GM23338 (cell line): ENCODE results near the gene FAAH. TPM values are rescaled to one million over a fixed set of nuclear protein-coding genes. Genes with fewer than 3 reads are reported as not detected.

Source experiments
- ATAC-seq: fragments of 200-7000 bp; cut with Tn5 transposase; 3 replicates; pipeline ENCODE4 v1.9.1; 2020
- DNase-seq: peaks from one replicate; pipeline ENCODE4 v3.0.0-alpha.2; 2015; ENCODE audit warnings: low spot score
- H2AFZ ChIP-seq: fragments of 200-600 bp; sonication (generic); 2 replicates; pipeline ENCODE4 v1.8.0; 2016; ENCODE audit warnings: antibody characterized with exemption, mild to moderate bottlenecking, moderate library complexity
- H3F3A ChIP-seq: fragments of 200-600 bp; sonication (generic); replicated peaks from 2 replicates; pipeline ENCODE4 v1.8.0; 2017; ENCODE audit warnings: antibody characterized with exemption, mixed run types, low read depth
- H3K27ac ChIP-seq: fragments of 200-600 bp; sonication (generic); 2 replicates; pipeline ENCODE4 v1.6.1; 2016; ENCODE audit warnings: low read depth
- H3K27me3 ChIP-seq: fragments of 200-600 bp; sonication (generic); 2 replicates; pipeline ENCODE4 v1.8.0; 2016; ENCODE audit warnings: mild to moderate bottlenecking, mixed run types, moderate library complexity; ENCODE audit not compliant: insufficient read depth
- H3K36me3 ChIP-seq: fragments of 200-600 bp; sonication (generic); 2 replicates; pipeline ENCODE4 v1.8.0; 2016; ENCODE audit warnings: mild to moderate bottlenecking; ENCODE audit not compliant: insufficient read depth
- H3K4me1 ChIP-seq: fragments of 200-600 bp; sonication (generic); 2 replicates; pipeline ENCODE4 v1.8.0; 2016; ENCODE audit warnings: mild to moderate bottlenecking, moderate library complexity; ENCODE audit not compliant: insufficient read depth
- H3K4me2 ChIP-seq: fragments of 200-600 bp; sonication (generic); 2 replicates; pipeline ENCODE4 v1.7.1; 2017; ENCODE audit warnings: mixed run types
- H3K4me3 ChIP-seq: fragments of 200-600 bp; sonication (generic); 2 replicates; pipeline ENCODE4 v1.6.1; 2016; ENCODE audit warnings: mixed run types
- H3K79me2 ChIP-seq: fragments of 200-600 bp; sonication (generic); replicated peaks from 2 replicates; pipeline ENCODE4 v1.8.0; 2017; ENCODE audit warnings: mild to moderate bottlenecking; ENCODE audit not compliant: insufficient read depth
- H3K9me2 ChIP-seq: fragments of 200-600 bp; sonication (generic); 2 replicates; pipeline ENCODE4 v1.8.0; 2017; ENCODE audit not compliant: insufficient read depth
- H4K20me1 ChIP-seq: fragments of 200-600 bp; sonication (generic); replicated peaks from 2 replicates; pipeline ENCODE4 v1.8.0; 2017; ENCODE audit warnings: mild to moderate bottlenecking; ENCODE audit not compliant: insufficient read depth
- H3K27ac Mint-ChIP-seq: 2 replicates; pipeline ENCODE4 v1.8.0; 2020; ENCODE audit warnings: inconsistent platforms, mild to moderate bottlenecking, moderate library complexity, mixed read lengths
- H3K27me3 Mint-ChIP-seq: 3 replicates; pipeline ENCODE4 v1.8.0; 2022; ENCODE audit warnings: low read depth, mild to moderate bottlenecking, moderate library complexity, mixed read lengths, inconsistent platforms; ENCODE audit not compliant: insufficient read depth, poor library complexity
- H3K36me3 Mint-ChIP-seq: 3 replicates; pipeline ENCODE4 v1.8.0; 2021; ENCODE audit warnings: low read depth, mild to moderate bottlenecking, inconsistent platforms, moderate library complexity, mixed read lengths
- H3K4me1 Mint-ChIP-seq: 3 replicates; pipeline ENCODE4 v1.8.0; 2020; ENCODE audit warnings: mild to moderate bottlenecking, inconsistent platforms, mixed read lengths
- H3K4me3 Mint-ChIP-seq: 3 replicates; pipeline ENCODE4 v1.8.0; 2021; ENCODE audit warnings: moderate library complexity, mild to moderate bottlenecking, inconsistent platforms, mixed read lengths
- H3K9me3 Mint-ChIP-seq: 3 replicates; pipeline ENCODE4 v1.8.0; 2020; ENCODE audit warnings: moderate library complexity, mild to moderate bottlenecking, inconsistent platforms, mixed read lengths
- CREB1 ChIP-seq: fragments of 250-450 bp; sonication (Bioruptor Pico); IDR thresholded peaks from 2 replicates; pipeline ENCODE4 v1.5.0; 2020; ENCODE audit warnings: low read depth, mild to moderate bottlenecking, moderate library complexity
- CTCF ChIP-seq, 2 experiments: fragments of 200-600 bp in 1 of 2; sonication (generic) in 1 of 2; conservative IDR thresholded peaks; 2 replicates each; pipeline versions ENCODE4 v1.5.1 to v1.6.1; 2016 to 2017; ENCODE audit warnings: antibody characterized with exemption in 2 of 2, low read depth in 2 of 2, mild to moderate bottlenecking in 2 of 2, moderate library complexity in 1 of 2
- EZH2 ChIP-seq: fragments of 200-600 bp; sonication (generic); IDR thresholded peaks from one replicate; pipeline ENCODE4 v1.8.0; 2017; ENCODE audit warnings: antibody characterized with exemption, mild to moderate bottlenecking, low read depth; ENCODE audit not compliant: unreplicated experiment
- EZH2phosphoT487 ChIP-seq: fragments of 200-600 bp; sonication (generic); IDR thresholded peaks from one replicate; pipeline ENCODE4 v1.8.1; 2018; ENCODE audit warnings: antibody characterized with exemption; ENCODE audit not compliant: unreplicated experiment
- JUNB ChIP-seq: IDR thresholded peaks from one replicate; pipeline ENCODE4 v1.6.1; 2016; ENCODE audit warnings: antibody characterized with exemption; ENCODE audit not compliant: unreplicated experiment
- NANOG ChIP-seq: IDR thresholded peaks from 2 replicates; pipeline ENCODE4 v1.6.1; 2016; ENCODE audit warnings: antibody characterized with exemption, borderline replicate concordance
- POLR2AphosphoS5 ChIP-seq: IDR thresholded peaks from 2 replicates; pipeline ENCODE4 v1.6.1; 2016; ENCODE audit warnings: antibody characterized with exemption, low read depth
- STAT1 ChIP-seq: IDR thresholded peaks from one replicate; pipeline ENCODE4 v1.6.1; 2016; ENCODE audit warnings: antibody characterized with exemption; ENCODE audit not compliant: unreplicated experiment
- ZNF114 ChIP-seq: fragments of 250-450 bp; sonication (Bioruptor Pico); IDR thresholded peaks from 2 replicates; pipeline ENCODE4 v1.5.0; 2020; ENCODE audit warnings: mild to moderate bottlenecking, moderate library complexity
- ZNF331 ChIP-seq: fragments of 250-450 bp; sonication (Bioruptor Pico); IDR thresholded peaks from 2 replicates; pipeline ENCODE4 v1.5.0; 2020; ENCODE audit warnings: low read depth, mild to moderate bottlenecking, moderate library complexity
- ZNF462 ChIP-seq: fragments of 250-450 bp; sonication (Bioruptor Pico); IDR thresholded peaks from 2 replicates; pipeline ENCODE4 v1.5.0; 2020; ENCODE audit warnings: mild to moderate bottlenecking, moderate library complexity
- polyA plus RNA-seq: library from polyadenylated mRNA; unstranded; fragments of >200 nt; fragmentation: Nextera tagmentation; extraction: Ambion mirVana; gene quantifications from 2 replicates; pipeline ENCODE4 v1.2.1, GENCODE V29; 2016
- total RNA-seq: library from RNA; depleted of rRNA; stranded (reverse); fragments of >200 nt; shearing (Covaris generic); gene quantifications from 2 replicates; pipeline ENCODE4 v1.2.3, GENCODE V29; 2014
- TF ChIP-seq, protein P1 (sequence below): IDR thresholded peaks from one replicate; pipeline ENCODE4 v1.6.1; 2018; ENCODE audit warnings: antibody characterized with exemption; ENCODE audit not compliant: unreplicated experiment
- TF ChIP-seq, protein P2 (sequence below): IDR thresholded peaks from 2 replicates; pipeline ENCODE4 v1.6.1; 2016; ENCODE audit warnings: antibody characterized with exemption

FAAH gene
- total and polyA plus RNA-seq, 2 experiments from 2014 or later, result 10.7 to 24.0 TPM

DNA sequence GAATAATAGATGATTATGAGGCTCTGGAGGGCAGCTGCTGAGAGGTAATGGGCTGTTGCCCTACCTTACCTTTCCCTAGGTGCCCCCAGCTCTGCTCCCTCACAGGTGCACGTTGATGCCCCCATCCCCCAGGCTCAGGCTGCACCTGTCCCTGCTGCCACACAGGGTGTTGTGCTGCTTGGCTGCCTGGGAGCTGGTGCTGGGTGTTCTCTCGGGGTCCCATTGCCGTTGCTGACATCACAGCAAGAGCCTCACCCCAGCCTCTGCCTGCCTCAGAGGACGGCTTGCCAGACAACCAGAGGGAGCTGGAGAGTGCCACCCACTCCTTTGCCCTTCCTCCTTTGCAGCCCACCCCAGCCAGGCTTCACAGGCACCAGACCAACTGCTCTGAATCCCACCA, 64.1 kb downstream of the FAAH start:
- Mint-ChIP-seq H3K36me3 (no peaks in the 10 kb centered on the region; the same call in 2 of the 3 replicates), H3K27me3 (peaks cover 43% of the 10 kb centered on the region), H3K4me3 (no peak overlapping the region), H3K9me3 (no peaks in the 10 kb centered on the region; the same call in 2 of the 3 replicates), H3K27ac (no peak overlapping the region), H3K4me1 (peaks cover 21% of the 10 kb centered on the region)
- H3K27me3 ChIP-seq, result peaks cover 91% of the 10 kb centered on the region
- H3F3A ChIP-seq, result no peaks in the 10 kb centered on the region
- TF ChIP-seq EZH2phosphoT487 (no peak), CTCF (conservative IDR thresholded peaks at IDR 0.05; ENCODE audit: low read depth in 2 of 2) (no peak), ZNF114 (no peak), ZNF462 (CRISPR knock-in tag) (no peak), CREB1 (CRISPR knock-in tag) (no peak), POLR2AphosphoS5 (no peak), NANOG (no peak), STAT1 (no peak), JUNB (no peak), EZH2 (no peak), ZNF331 (CRISPR knock-in tag) (no peak)
- TF ChIP-seq, protein P1, sequence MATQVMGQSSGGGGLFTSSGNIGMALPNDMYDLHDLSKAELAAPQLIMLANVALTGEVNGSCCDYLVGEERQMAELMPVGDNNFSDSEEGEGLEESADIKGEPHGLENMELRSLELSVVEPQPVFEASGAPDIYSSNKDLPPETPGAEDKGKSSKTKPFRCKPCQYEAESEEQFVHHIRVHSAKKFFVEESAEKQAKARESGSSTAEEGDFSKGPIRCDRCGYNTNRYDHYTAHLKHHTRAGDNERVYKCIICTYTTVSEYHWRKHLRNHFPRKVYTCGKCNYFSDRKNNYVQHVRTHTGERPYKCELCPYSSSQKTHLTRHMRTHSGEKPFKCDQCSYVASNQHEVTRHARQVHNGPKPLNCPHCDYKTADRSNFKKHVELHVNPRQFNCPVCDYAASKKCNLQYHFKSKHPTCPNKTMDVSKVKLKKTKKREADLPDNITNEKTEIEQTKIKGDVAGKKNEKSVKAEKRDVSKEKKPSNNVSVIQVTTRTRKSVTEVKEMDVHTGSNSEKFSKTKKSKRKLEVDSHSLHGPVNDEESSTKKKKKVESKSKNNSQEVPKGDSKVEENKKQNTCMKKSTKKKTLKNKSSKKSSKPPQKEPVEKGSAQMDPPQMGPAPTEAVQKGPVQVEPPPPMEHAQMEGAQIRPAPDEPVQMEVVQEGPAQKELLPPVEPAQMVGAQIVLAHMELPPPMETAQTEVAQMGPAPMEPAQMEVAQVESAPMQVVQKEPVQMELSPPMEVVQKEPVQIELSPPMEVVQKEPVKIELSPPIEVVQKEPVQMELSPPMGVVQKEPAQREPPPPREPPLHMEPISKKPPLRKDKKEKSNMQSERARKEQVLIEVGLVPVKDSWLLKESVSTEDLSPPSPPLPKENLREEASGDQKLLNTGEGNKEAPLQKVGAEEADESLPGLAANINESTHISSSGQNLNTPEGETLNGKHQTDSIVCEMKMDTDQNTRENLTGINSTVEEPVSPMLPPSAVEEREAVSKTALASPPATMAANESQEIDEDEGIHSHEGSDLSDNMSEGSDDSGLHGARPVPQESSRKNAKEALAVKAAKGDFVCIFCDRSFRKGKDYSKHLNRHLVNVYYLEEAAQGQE, result no peak
- TF ChIP-seq, protein P2, sequence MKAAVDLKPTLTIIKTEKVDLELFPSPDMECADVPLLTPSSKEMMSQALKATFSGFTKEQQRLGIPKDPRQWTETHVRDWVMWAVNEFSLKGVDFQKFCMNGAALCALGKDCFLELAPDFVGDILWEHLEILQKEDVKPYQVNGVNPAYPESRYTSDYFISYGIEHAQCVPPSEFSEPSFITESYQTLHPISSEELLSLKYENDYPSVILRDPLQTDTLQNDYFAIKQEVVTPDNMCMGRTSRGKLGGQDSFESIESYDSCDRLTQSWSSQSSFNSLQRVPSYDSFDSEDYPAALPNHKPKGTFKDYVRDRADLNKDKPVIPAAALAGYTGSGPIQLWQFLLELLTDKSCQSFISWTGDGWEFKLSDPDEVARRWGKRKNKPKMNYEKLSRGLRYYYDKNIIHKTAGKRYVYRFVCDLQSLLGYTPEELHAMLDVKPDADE, result no peak
- H2AFZ ChIP-seq, result no peak overlapping the region
- H3K79me2 ChIP-seq, result no peaks in the 10 kb centered on the region
- no peaks in the 10 kb centered on the region for H3K36me3 ChIP-seq
- peaks cover 5% of the 10 kb centered on the region for H3K4me1 ChIP-seq
- ATAC-seq (no peak), DNase-seq (no peak)
- H3K27ac ChIP-seq, result no peak overlapping the region
- H4K20me1 ChIP-seq, result peaks cover 2% of the 10 kb centered on the region; the same call in 1 of the 2 replicates
- H3K9me2 ChIP-seq, result no peaks in the 10 kb centered on the region
- H3K4me3 ChIP-seq, result no peak overlapping the region
- H3K4me2 ChIP-seq, result no peak overlapping the region
